Activated gamma-delta T cell treated with Interleukin-2 at 50 U/mL for 16 hours (primary cell): ENCODE measurements around the gene SUN3.
"Not testable (repeated sequence)": the region's sequence is repeated elsewhere in the genome, so short reads cannot be mapped to it uniquely, and the experiment has no call there.

Source experiments
- DNase-seq: peaks from one replicate; pipeline ENCODE4 v3.0.0-alpha.2; 2020

The SUN3 gene

DNA sequence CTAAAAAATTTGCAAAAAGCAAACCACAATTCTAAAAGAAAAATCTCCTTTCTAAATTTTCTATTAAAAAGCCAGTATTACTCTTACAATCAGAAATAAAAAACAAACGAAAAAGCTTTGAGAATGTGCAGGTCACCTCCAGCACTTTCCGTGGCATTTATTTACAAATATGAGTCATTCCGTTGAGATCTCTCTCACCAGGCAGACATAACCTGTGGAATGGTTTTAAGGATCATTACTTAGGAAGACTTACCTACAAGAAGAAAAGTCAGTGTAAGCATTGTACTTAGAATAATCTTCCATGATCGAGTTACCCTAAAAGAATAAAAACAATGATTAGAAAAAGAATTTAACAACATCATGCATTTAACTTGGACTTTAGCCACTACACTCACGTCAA is 3.3 kb downstream of the SUN3 start:
- DNase-seq = no peak

GRCh38 chr7:48017674-48018073 is 11.2 kb downstream of the SUN3 start:
- no peak for DNase-seq

- no peak for DNase-seq
Observed at GRCh38 chr7:48016641-48017040, 12.3 kb downstream of the SUN3 start.

GRCh38 chr7:48011951-48012350 is 17.0 kb downstream of the SUN3 start:
- no peak for DNase-seq

GRCh38 chr7:48011323-48011722 is 17.6 kb downstream of the SUN3 start:
- DNase-seq = no peak

DNA sequence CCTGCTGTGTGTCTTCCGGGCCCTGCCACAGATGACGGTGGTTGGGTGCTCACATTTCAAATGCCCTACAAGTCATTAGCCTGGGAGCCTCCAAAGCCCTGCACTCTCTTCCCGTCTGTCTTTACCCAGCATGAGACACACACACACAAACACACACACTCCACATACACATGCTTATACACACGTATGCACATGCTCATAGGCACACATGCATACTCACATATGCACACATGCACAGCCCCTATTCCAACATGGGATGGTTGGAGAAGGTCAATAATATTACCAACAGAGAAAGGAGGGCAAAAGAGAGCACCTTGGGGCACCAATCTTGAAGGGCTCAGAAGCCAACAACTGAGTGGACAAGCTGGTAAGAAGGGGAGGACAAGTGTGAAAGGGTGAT is 19.0 kb downstream of the SUN3 start:
- DNase-seq = no peak

DNA sequence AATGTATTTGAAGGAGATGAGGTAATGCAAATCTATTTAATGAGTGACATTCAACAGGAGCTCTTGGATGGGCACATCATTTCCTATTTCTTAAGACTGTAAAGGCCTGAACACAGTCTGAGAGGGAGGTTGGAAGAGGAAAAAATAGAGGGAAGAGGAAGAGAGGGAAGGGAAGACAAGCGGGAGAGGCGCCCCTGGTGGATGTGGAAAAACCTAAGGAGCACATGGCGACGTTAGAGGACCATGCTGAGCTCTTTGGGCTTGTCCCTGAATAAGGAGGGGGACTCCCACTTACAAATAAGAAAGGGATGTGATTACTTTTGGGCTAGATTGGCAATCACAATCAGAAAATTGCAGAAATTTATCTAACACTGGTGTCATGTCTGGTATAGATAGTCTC is 19.6 kb downstream of the SUN3 start:
- no peak for DNase-seq

DNA sequence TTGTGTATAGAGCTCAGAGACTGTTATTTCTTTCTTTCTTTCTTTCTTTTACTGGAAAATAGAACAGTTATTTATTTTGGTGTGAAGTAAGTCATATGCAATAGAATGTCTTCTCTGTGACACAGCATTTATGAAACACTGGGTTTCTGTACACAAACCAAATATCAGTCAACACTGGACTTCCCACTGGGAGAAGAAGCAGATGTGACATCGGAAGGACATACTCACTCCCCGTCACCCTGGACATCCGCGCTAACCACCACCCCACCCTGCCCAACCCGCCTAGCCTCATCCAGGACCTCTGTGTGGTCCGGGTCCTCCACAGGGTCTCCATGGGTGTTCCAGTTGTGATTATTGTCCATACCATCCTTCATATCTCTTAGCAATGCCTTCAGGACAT is 22.0 kb downstream of the SUN3 start:
- no peak for DNase-seq

GRCh38 chr7:48004638-48005037 is 24.3 kb downstream of the SUN3 start:
- DNase-seq = no peak

DNA sequence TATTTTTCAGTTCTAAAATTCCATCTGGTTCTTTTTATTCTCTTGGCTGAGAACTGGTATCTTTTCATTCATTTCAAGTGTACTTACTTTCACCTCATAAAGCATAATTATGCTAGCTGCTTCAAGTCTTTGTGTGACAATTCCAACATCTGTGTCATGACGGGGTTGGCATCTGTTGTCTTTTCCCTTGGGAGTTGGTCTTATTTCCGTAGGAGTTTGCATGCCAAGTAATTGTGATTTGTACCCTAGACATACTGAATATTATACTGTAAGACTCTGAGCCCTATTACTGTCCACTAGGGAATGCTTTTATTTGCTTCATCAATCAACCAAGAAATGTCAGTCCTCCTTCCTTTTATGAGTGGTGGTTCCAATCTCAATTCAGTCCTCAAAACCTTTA is 24.9 kb downstream of the SUN3 start:
- no peak for DNase-seq

DNA sequence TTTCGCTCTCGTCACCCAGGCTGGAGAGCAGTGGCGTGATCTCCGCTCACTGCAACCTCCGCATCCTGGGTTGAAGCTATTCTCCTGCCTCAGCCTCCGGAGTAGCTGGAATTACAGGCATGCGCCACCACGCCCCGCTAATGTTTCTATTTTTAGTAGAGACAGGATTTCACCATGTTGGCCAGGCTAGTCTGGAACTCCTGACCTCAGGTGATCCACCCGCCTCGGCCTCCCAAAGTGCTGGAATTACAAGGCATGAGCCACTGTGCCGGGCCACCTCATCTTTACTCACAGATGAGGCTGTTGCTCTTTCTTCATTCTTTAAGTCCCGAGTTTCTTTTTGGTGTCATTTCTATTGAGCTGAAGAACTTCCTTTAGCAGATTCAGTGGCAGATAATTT is 28.7 kb downstream of the SUN3 start:
- DNase-seq = not testable (repeated sequence)

- no peak for DNase-seq
Observed at GRCh38 chr7:47999413-47999812, 29.5 kb downstream of the SUN3 start.

GRCh38 chr7:47992446-47992845 is 36.5 kb downstream of the SUN3 start:
- DNase-seq = no peak

DNA sequence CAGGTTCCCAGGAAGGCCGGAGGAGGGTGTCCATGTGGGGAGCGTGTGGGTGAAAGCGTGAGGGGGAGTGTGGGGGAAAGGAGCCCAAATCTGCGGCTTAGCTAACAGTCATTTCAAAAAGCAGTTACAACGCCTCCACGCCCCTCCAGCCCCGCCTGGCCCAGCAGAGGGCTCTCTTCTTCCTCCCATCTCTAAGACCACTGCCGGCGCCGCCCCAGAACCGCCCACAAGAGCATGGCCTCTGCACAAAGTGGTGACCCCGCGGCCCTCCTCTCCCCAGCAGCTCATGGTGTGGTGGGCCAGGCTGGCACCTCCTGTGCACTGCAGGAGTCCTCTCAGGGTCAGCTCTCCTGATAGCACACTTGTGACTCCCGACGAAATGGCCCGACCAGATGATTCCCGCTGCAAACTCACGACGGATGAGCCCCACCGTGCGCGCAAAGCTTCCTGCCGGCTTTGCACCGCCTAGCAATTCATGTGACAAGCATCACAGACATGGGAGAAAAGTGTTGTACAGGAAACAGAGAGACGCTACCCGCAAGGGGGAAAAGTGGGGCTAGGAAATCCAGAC is 37.1 kb downstream of the SUN3 start:
- peak; percentile 88 for DNase-seq

- DNase-seq = no peak
Observed at GRCh38 chr7:47991270-47991669, 37.6 kb downstream of the SUN3 start.

DNA sequence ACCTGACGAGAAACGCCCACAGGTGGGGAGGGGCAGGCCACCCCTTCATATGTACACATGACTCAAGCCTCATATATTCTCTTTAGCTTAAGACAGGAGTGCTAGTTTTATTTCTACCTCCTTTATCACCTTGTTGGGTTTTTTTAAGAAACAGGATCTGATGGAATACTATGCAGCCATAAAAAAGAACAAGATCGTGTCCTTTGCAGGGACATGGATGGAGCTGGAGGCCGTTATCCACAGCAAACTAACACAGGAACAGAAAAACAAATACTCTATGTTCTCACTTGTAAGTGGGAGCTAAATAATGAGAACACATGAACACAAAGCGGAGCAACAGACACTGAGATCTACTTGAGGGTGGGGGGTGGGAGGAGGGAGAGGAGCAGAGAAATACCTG is 38.3 kb downstream of the SUN3 start:
- DNase-seq = no peak

DNA sequence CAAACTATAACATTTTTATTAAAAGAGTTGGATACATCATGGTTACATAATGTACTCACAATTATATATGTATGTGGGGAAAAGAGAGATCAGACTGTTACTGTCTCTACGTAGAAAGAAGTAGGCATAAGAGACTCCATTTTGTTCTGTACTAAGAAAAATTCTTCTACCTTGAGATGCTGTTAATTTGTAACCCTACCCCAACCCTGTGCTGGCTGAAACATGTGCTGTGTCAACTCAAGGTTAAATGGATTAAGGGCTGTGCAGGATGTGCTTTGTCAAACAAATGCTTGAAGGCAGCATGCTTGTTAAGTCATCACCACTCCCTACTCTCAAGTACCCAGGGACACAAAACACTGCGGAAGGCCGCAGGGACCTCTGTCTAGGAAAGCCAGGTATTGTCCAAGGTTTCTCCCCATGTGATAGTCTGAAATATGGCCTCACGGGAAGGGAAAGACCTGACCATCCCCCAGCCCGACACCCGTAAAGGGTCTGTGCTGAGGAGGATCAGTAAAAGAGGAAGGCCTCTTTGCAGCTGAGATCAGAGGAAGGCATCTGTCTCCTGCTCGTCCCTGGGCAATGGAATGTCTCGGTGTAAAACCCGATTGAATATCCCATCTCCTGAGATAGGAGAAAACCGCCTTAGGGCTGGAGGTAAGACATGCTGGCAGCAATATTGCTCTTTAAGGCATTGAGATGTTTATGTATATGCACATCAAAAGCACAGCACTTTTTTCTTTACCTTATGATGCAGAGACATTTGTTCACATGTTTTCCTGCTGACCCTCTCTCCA is 39.1 kb downstream of the SUN3 start:
- not testable (repeated sequence) for DNase-seq

- no peak for DNase-seq
Observed at GRCh38 chr7:47988496-47989386, 40.2 kb downstream of the SUN3 start.

GRCh38 chr7:47982610-47983009 is 46.3 kb downstream of the SUN3 start:
- DNase-seq = no peak

- DNase-seq = not testable (repeated sequence)
Observed at GRCh38 chr7:47980648-47981047, 48.3 kb downstream of the SUN3 start.

- no peak for DNase-seq
Observed at GRCh38 chr7:47979832-47980181, 49.1 kb downstream of the SUN3 start.

DNA sequence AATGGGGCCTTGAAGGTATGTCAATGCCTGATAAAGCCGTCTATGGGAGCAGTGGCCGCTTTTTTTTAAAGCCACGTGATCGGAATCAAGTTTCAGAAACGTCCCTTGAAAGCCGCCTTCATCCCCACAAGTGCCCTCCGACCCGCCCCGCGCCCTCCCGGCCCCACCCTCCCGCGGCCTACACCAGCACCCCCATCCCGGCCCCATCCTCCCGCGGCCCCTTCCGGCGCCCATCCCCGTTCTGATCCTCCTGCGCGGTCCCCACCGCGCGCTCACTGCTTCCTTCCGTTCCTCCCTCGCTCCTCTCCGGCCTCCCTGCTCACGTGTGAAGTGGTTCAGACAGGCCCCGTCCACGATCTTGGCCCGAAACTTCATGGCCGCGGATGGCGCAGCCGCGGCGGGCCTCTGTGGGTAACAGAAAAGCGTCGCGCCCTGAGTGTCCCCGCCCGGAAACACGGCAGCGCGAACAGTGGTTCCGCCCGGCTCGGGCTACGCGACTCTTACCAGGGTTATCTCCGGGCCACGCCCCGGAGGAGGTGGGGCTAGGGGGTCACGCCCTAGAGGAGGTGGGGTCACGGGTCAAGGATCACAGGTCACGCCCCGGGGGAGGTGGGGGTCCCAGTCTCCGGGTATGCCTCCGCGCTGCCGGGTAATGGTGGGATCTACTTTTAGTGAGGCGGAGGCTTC is 49.6 kb downstream of the SUN3 start, which contains the start of gene HUS1:
TSS of gene HUS1 (minus strand) at position 471 of the 687 bp plus-strand sequence. CDS start at position 375, 96 bp downstream.
- DNase-seq = peak; percentile 89

GRCh38 chr7:47978790-47979144 is 50.1 kb downstream of the SUN3 start:
- no peak for DNase-seq
